GM21528 (cell line): ENCODE measurements around the gene HEXIM1.

Source experiments
- ATAC-seq: cut with Tn5 transposase; IDR thresholded peaks from one replicate; pipeline ENCODE4 v1.9.1; 2021; ENCODE audit warnings: mild to moderate bottlenecking, moderate library complexity; ENCODE audit not compliant: unreplicated experiment, low FRiP score

Gene HEXIM1

DNA sequence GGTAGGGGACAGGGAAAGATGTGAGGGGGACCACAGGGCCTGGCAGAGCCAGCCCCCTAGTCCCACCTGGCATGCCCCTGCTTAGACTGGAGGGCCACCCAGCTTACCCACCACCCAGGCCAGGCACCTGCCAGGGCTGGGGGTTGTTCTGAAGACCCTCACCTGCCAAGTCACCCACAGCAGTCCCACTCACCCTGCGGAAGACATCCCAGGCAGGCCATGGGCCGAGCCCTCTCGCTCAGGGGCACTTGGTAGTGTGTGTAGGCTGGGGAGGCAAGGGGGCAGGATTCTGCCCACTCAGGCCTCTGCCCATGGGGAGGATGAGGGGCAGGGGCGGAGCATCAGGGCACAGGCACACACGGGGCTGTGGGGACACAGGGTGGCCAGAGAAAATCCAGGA lies 19.9 kb upstream of the HEXIM1 start:
- ATAC-seq = no peak

- no peak for ATAC-seq
Observed at GRCh38 chr17:45128989-45129388, 19.3 kb upstream of the HEXIM1 start.

- ATAC-seq = no peak
Observed at GRCh38 chr17:45129426-45129939, 18.8 kb upstream of the HEXIM1 start.

DNA sequence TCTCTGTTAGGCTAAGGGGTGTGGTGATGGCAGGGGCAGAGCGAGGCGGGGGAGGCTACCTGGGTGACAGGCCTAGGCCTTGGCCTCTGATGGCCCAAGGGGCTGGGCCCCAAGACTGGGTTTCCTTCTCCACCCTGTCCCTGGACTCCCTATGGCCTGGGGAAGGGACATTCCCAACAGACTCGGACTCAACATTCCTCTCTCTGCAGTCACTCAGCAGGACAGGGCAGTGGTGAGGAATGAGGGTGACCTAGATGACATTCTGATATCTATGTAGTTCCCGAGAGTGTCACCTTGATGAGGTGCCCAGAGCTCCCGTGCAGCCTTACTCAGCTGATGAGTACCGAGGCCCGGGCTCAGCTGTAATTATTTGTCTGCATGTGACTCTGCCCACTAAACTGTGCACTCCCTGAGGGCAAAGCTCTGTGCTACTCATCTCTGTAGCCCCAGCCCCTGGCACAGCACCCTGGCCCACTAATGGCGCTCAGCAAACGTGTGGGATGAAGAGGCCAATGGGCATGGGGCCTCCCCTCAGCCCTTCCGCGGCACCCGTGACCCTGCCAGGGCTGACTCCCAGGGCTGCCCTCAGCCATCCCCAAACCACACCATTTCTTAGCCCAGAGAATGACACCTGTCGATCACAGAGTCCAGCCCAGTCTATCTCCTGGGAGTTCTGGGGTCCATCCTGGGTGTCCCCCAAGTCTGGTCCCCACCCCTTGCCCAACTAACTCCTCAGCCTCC lies 18.2 kb upstream of the HEXIM1 start:
- ATAC-seq = no peak

DNA sequence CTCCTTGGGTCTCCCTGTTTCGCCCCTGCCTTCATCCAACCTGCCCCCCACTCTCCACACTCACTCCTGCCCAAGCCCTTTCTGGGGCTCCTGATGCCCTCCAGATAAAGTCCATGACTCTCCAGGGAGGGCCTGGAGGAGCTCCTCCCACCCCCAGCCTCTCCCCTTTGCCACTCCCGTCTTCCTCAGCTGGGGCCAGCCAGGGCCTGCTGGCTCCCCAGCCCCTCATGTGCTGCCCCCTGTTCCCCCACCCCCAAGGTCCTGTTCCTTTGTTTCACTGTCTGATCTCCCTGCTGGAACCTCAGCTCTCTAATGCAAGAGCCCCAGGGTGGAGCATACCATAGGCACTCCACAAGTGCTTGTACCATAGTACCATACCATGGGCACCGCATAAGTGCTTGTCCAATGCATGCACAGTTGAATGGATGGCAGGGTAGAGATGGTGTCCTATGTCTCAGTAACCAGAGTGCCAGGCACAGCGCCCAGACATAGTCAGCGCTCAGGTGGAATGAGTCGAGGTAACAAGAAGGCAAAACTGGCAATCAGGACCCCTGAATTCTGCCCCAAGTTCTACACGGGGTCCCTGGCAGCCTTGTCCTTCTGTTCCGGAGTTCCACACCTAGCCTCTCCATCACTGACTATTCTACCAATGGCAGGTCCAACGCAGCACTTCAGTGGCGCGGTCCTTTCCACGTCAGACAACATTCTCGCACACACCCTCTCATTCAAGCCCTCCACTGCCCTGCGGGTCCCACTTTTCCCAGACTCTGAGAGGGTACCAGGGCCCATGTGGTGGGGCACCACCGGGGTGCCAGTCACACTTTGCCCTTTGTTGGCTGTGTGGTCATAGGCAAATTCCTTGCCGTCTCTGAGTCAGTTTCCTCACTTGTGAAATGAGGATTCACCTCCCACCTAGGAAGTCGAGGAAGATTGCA lies 17.3 kb upstream of the HEXIM1 start:
- ATAC-seq = no peak

- no peak for ATAC-seq
Observed at GRCh38 chr17:45131616-45132319, 16.5 kb upstream of the HEXIM1 start.

- ATAC-seq = no peak
Observed at GRCh38 chr17:45132320-45132571, 16.0 kb upstream of the HEXIM1 start, which contains the start of gene PLCD3. TSS of gene PLCD3 (minus strand) at chr17:45132515. CDS start at chr17:45132410, 105 bp downstream.

- no peak for ATAC-seq
Observed at GRCh38 chr17:45132572-45133463, 15.5 kb upstream of the HEXIM1 start.

GRCh38 chr17:45135192-45135977 lies 12.9 kb upstream of the HEXIM1 start, which contains the start of gene ACBD4:
TSS of gene ACBD4 (plus strand) at chr17:45135687. CDS start at chr17:45136145, 458 bp downstream.
- ATAC-seq = peak; percentile 67

GRCh38 chr17:45135978-45136791 lies 12.1 kb upstream of the HEXIM1 start:
- no peak for ATAC-seq

- no peak for ATAC-seq
Observed at GRCh38 chr17:45136846-45137560, 11.3 kb upstream of the HEXIM1 start.

DNA sequence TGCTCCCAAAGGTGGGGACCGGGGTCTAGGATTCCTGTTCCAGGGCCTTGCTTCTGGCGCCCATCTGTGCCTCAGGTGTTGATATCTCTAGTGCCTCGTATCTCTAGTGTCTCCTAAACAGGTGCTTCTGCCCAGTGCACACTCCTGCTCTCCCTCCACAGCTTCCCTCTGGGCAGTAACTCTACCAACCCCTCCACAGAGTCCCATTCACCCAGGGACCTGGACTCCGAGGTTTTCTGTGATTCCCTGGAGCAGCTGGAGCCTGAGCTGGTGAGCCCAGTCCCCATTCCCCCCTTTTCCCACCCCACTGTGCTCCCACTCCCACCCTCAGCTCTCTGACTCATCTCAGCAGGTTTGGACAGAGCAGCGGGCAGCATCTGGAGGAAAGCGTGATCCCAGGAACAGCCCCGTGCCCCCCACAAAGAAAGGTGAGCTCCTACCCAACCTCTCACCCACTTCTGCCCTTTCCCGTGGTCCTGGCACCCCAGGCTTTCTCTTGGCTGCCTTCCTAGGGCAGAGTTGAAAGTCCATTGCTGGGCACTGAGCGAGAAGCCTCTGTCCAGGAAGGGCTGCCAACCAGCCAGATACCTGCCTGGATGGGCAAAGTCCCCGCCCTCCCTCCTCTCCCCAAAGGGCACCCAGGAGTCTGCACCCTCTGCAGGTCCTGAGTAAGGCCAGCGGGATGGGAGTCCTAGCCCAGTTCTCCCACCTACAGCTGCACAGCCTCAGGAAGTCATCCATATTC lies 10.5 kb upstream of the HEXIM1 start:
- no peak for ATAC-seq

DNA sequence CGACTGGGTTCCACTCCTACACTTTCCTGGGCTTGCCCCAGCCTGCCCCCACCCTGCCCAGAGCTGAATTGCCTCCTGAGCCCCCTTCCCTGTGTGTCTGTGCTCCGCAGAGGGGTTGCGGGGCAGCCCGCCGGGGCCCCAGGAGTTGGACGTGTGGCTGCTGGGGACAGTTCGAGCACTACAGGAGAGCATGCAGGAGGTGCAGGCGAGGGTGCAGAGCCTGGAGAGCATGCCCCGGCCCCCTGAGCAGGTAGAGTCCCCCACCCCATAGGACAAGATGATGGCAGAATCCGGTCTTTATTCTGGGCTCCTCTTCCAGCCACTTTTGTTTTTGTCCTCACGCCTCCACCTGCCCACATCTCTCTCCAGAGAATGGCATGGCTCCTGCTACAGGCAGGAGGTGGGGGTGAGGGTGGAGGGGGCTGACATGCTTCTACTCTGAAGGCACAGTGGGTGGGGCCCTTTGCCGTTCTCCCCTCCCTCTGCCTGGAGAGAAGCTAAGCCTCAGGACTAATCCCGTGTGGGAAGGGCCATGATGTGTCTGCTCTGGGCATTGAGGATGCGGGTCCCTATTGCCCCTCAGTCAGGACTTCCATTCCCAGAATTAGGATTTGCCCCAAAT lies 9.3 kb upstream of the HEXIM1 start:
- ATAC-seq = no peak

DNA sequence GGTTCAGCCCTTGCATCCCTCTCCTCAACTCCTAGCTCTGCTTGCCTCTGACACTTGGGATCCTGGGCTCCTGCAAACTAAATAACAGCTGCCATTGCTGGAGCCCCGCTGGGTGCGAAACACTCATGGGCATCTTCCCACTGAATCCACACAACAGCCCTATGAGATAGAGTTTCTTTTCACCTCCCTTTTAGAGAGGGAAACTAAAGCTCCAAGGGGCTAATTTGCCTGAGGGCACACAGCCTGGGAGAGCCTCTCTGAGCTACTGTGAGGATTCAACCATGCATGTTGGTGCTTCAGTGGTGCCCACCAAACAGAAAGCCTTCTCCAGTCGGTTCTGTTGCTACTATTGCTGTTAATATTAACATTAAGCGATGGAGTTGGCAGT lies 8.7 kb upstream of the HEXIM1 start:
- ATAC-seq = no peak

GRCh38 chr17:45143094-45143670 lies 5.1 kb upstream of the HEXIM1 start:
- no peak for ATAC-seq

DNA sequence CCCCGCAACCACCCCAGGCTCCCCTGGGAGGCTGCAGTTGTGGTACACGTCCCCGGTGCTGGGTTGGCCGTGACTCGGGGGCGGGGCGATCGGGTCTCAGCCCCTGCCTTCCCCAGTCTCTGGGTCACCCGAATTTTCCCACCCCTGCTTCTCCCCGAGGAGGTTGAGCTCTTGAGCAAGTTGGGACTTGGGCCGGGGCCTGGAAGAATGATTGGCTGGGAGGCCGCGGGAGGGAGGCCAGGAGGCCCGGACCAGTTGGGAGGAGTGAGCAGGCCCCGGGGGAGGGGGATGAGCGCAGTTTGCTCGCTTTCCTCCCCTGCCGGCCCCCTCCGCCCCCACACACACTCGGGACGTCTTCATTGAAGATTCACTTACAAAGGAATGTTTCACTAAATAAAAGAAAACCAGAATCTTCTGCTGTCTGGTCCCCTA lies 4.5 kb upstream of the HEXIM1 start:
- ATAC-seq = no peak
